Subcutaneous abdominal adipose tissue (tissue), 5 donors: ENCODE measurements around the gene ATP2B2.

ENCODE experiments used
- H3K27ac ChIP-seq: one replicate; pipeline ENCODE4 v1.7.0; 2013; ENCODE audit warnings: low read depth, mild to moderate bottlenecking, inconsistent platforms, low read length, moderate library complexity
- H3K27me3 ChIP-seq, 5 donors: one replicate each; pipeline ENCODE4 v1.7.0; 2013; ENCODE audit warnings: low read length in 5 of 5, inconsistent platforms in 1 of 5; ENCODE audit not compliant: control insufficient read depth in 5 of 5, insufficient read depth in 4 of 5
- H3K36me3 ChIP-seq, 5 donors: one replicate each; pipeline ENCODE4 v1.7.0; 2013; ENCODE audit warnings: low read length in 5 of 5; ENCODE audit not compliant: control insufficient read depth in 5 of 5, insufficient read depth in 5 of 5
- H3K4me1 ChIP-seq, 5 donors: one replicate each; pipeline ENCODE4 v1.7.0; 2013; ENCODE audit warnings: low read length in 5 of 5, mild to moderate bottlenecking in 3 of 5, moderate library complexity in 1 of 5; ENCODE audit not compliant: control insufficient read depth in 5 of 5, insufficient read depth in 5 of 5
- H3K4me3 ChIP-seq, 5 donors: one replicate each; pipeline ENCODE4 v1.7.0; 2013; ENCODE audit warnings: low read length in 5 of 5, low read depth in 1 of 5
- H3K9ac ChIP-seq, 5 donors: one replicate each; pipeline ENCODE4 v1.7.0; 2013; ENCODE audit warnings: low read length in 5 of 5, mild to moderate bottlenecking in 4 of 5, moderate library complexity in 3 of 5
- H3K9me3 ChIP-seq, 5 donors: one replicate each; pipeline ENCODE4 v1.7.0; 2013; ENCODE audit warnings: low read length in 5 of 5; ENCODE audit not compliant: control insufficient read depth in 5 of 5
- donor health status: healthy.
- donor health status: healthy.
- donor health status: healthy.
- donor health status: healthy.
- donor health status: healthy.

Gene ATP2B2

GRCh38 chr3:10513306-10513705 is 7.9 kb upstream of the ATP2B2 start:
- Histone ChIP-seq H3K27ac (no peak overlapping the region), H3K4me3 (no peak overlapping the region), H3K9ac (no peak overlapping the region), H3K27me3 (peaks cover 0 to 12% (median 10%) of the 10 kb centered on the region in 5 donors), H3K9me3 (no peaks in the 10 kb centered on the region), H3K36me3 (no peaks in the 10 kb centered on the region), H3K4me1 (no peaks in the 10 kb centered on the region)

GRCh38 chr3:10512687-10513086 is 7.3 kb upstream of the ATP2B2 start:
- no peak overlapping the region for H3K9ac ChIP-seq
- no peaks in the 10 kb centered on the region for H3K9me3 ChIP-seq
- peaks cover 0 to 15% (median 10%) of the 10 kb centered on the region in 5 donors for H3K27me3 ChIP-seq
- H3K36me3 ChIP-seq: no peaks in the 10 kb centered on the region
- H3K27ac ChIP-seq: no peak overlapping the region
- no peaks in the 10 kb centered on the region for H3K4me1 ChIP-seq
- no peak overlapping the region for H3K4me3 ChIP-seq

- no peak overlapping the region for H3K9ac ChIP-seq
- no peaks in the 10 kb centered on the region for H3K4me1 ChIP-seq
- H3K9me3 ChIP-seq: no peaks in the 10 kb centered on the region
- H3K4me3 ChIP-seq: no peak overlapping the region
- H3K36me3 ChIP-seq: no peaks in the 10 kb centered on the region
- H3K27ac ChIP-seq: no peak overlapping the region
- peaks cover 0 to 16% (median 7%) of the 10 kb centered on the region in 5 donors for H3K27me3 ChIP-seq
Measured at GRCh38 chr3:10511809-10512494, 6.6 kb upstream of the ATP2B2 start.

- Histone ChIP-seq H3K9ac (no peak overlapping the region), H3K36me3 (no peaks in the 10 kb centered on the region), H3K4me3 (no peak overlapping the region), H3K27ac (no peak overlapping the region), H3K9me3 (no peaks in the 10 kb centered on the region), H3K4me1 (peaks cover 0 to 2% (median 0%) of the 10 kb centered on the region in 5 donors), H3K27me3 (peaks cover 6 to 18% (median 13%) of the 10 kb centered on the region in 5 donors)
Measured at GRCh38 chr3:10510743-10511432, 5.5 kb upstream of the ATP2B2 start.

- Histone ChIP-seq H3K27ac (no peak overlapping the region), H3K27me3 (peaks cover 10 to 21% (median 16%) of the 10 kb centered on the region in 5 donors), H3K9ac (no peak overlapping the region), H3K4me3 (no peak overlapping the region), H3K9me3 (no peaks in the 10 kb centered on the region), H3K36me3 (no peaks in the 10 kb centered on the region), H3K4me1 (peaks cover 0 to 6% (median 1%) of the 10 kb centered on the region in 5 donors)
Measured at GRCh38 chr3:10510086-10510742, 4.8 kb upstream of the ATP2B2 start.

- Histone ChIP-seq H3K4me1 (peaks cover 0 to 9% (median 4%) of the 10 kb centered on the region in 5 donors), H3K9ac (no peak overlapping the region), H3K27me3 (peaks cover 19 to 29% (median 25%) of the 10 kb centered on the region in 5 donors), H3K9me3 (no peaks in the 10 kb centered on the region), H3K36me3 (no peaks in the 10 kb centered on the region), H3K27ac (no peak overlapping the region), H3K4me3 (no peak overlapping the region)
Measured at GRCh38 chr3:10509325-10509724, 3.9 kb upstream of the ATP2B2 start.

GRCh38 chr3:10508619-10509260 is 3.4 kb upstream of the ATP2B2 start:
- Histone ChIP-seq H3K4me1 (peaks cover 0 to 9% (median 4%) of the 10 kb centered on the region in 5 donors), H3K27ac (no peak overlapping the region), H3K9me3 (no peaks in the 10 kb centered on the region), H3K36me3 (no peaks in the 10 kb centered on the region), H3K4me3 (no peak overlapping the region), H3K27me3 (peaks cover 20 to 34% (median 28%) of the 10 kb centered on the region in 5 donors), H3K9ac (no peak overlapping the region)

GRCh38 chr3:10508235-10508618 is 2.8 kb upstream of the ATP2B2 start:
- no peak overlapping the region for H3K4me3 ChIP-seq
- H3K9me3 ChIP-seq: no peaks in the 10 kb centered on the region
- no peak overlapping the region for H3K27ac ChIP-seq
- peaks cover 20 to 39% (median 32%) of the 10 kb centered on the region in 5 donors for H3K27me3 ChIP-seq
- H3K4me1 ChIP-seq: peaks cover 0 to 9% (median 4%) of the 10 kb centered on the region in 5 donors
- no peaks in the 10 kb centered on the region for H3K36me3 ChIP-seq
- no peak overlapping the region for H3K9ac ChIP-seq

GRCh38 chr3:10507331-10507730 is 1.9 kb upstream of the ATP2B2 start:
- no peaks in the 10 kb centered on the region for H3K9me3 ChIP-seq
- no peaks in the 10 kb centered on the region for H3K36me3 ChIP-seq
- H3K9ac ChIP-seq: no peak overlapping the region
- peaks cover 24 to 46% (median 37%) of the 10 kb centered on the region in 5 donors for H3K27me3 ChIP-seq
- no peak overlapping the region for H3K27ac ChIP-seq
- H3K4me1 ChIP-seq: peaks cover 0 to 9% (median 4%) of the 10 kb centered on the region in 5 donors
- H3K4me3 ChIP-seq: no peak overlapping the region
